IPS-20b (cell line): Measurements from ENCODE around the gene PHLDB3.
"Not testable (repeated sequence)": the region's sequence is repeated elsewhere in the genome, so short reads cannot be mapped to it uniquely, and the experiment has no call there.

Experiments
- H3K27ac ChIP-seq: one replicate; pipeline ENCODE4 v1.5.1; 2013; ENCODE audit warnings: low read length
- H3K27me3 ChIP-seq: 2 replicates; pipeline ENCODE4 v1.6.1; 2013; ENCODE audit warnings: mild to moderate bottlenecking, low read length, inconsistent platforms; ENCODE audit not compliant: insufficient read depth
- H3K36me3 ChIP-seq: 2 replicates; pipeline ENCODE4 v1.6.1; 2013; ENCODE audit warnings: low read depth, mild to moderate bottlenecking, inconsistent platforms, low read length, moderate library complexity; ENCODE audit not compliant: insufficient read depth
- H3K4me1 ChIP-seq: 2 replicates; pipeline ENCODE4 v1.6.1; 2013; ENCODE audit warnings: mild to moderate bottlenecking, control low read depth, inconsistent platforms, low read length, moderate library complexity; ENCODE audit not compliant: insufficient read depth
- H3K4me3 ChIP-seq: 2 replicates; pipeline ENCODE4 v1.5.1; 2013; ENCODE audit warnings: mild to moderate bottlenecking, low read length, inconsistent platforms
- H3K9ac ChIP-seq: 2 replicates; pipeline ENCODE4 v1.6.1; 2013; ENCODE audit warnings: low read depth, mild to moderate bottlenecking, inconsistent platforms, low read length, moderate library complexity
- H3K9me3 ChIP-seq: 2 replicates; pipeline ENCODE4 v1.6.1; 2013; ENCODE audit warnings: mild to moderate bottlenecking, low read depth, low read length, inconsistent platforms; ENCODE audit not compliant: insufficient read depth

The PHLDB3 gene

DNA sequence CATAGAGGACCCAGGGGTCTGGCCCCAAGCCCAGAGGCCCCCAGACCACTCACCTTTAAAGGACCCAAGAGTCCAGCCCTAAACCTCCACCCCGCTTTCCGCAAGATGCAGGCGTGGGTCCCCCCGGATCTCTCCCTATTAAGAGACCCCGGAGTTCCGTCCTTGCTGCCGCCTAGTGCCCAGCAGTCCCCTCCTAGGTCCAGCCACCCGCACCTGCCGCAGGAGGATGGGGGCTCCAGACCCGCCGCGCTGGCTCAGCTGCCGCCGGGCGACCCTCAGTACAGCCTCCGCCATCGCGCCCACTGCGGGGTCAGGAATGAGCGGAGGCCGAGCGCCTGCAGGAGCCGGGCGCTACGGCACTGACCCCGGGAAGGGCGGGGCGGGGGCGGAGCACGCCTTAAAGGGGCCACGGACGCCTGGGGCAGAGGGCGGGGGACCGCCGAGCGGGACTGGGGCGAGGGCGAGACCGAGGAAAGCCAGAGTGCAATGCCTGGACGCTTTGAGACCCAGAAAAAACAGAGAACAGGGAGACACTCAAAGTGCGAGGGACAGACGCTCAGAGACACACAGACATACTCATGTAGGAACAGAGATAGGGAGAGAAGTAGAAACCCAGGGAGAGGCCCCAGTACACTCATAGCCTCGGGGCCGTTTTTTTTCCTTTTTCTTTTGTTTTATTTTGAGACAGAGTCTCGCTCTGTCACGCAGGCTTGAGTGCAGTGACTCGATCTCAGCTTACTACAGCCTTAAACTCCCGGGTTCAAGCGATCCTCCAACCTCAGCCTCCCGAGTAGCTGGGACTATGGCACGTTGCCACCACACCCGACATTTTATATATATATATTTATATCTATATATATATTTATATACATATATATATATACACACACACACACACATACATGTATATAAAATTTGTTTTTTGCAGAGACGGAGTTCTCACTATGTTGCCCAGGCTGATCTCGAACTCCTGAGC, 22.6 kb upstream of the PHLDB3 start, which contains the start of gene ETHE1:
Gene ETHE1, minus strand, starts transcription at position 318 of the 976 bp plus-strand sequence. Its CDS starts 24 bp downstream, at position 294.
- peaks cover 38% of the 10 kb centered on the region for H3K27me3 ChIP-seq
- no peaks in the 10 kb centered on the region for H3K36me3 ChIP-seq
- no peak within 1 kb of the TSS for H3K27ac ChIP-seq
- H3K9me3 ChIP-seq, result no peaks in the 10 kb centered on the region
- H3K9ac ChIP-seq, result peak within 1 kb of the TSS; percentile 69
- H3K4me1 ChIP-seq, result peaks cover 2% of the 10 kb centered on the region; the same call in 1 of the 2 replicates
- H3K4me3 ChIP-seq, result peak within 1 kb of the TSS; percentile 91

- peak overlapping the region; percentile 91 for H3K4me3 ChIP-seq
- H3K27ac ChIP-seq, result no peak overlapping the region
- peaks cover 38% of the 10 kb centered on the region for H3K27me3 ChIP-seq
- no peaks in the 10 kb centered on the region for H3K9me3 ChIP-seq
- H3K9ac ChIP-seq, result peak overlapping the region; percentile 69
- no peaks in the 10 kb centered on the region for H3K36me3 ChIP-seq
- peaks cover 2% of the 10 kb centered on the region; the same call in 1 of the 2 replicates for H3K4me1 ChIP-seq
Observed at GRCh38 chr19:43525836-43526771, 21.6 kb upstream of the PHLDB3 start.

DNA sequence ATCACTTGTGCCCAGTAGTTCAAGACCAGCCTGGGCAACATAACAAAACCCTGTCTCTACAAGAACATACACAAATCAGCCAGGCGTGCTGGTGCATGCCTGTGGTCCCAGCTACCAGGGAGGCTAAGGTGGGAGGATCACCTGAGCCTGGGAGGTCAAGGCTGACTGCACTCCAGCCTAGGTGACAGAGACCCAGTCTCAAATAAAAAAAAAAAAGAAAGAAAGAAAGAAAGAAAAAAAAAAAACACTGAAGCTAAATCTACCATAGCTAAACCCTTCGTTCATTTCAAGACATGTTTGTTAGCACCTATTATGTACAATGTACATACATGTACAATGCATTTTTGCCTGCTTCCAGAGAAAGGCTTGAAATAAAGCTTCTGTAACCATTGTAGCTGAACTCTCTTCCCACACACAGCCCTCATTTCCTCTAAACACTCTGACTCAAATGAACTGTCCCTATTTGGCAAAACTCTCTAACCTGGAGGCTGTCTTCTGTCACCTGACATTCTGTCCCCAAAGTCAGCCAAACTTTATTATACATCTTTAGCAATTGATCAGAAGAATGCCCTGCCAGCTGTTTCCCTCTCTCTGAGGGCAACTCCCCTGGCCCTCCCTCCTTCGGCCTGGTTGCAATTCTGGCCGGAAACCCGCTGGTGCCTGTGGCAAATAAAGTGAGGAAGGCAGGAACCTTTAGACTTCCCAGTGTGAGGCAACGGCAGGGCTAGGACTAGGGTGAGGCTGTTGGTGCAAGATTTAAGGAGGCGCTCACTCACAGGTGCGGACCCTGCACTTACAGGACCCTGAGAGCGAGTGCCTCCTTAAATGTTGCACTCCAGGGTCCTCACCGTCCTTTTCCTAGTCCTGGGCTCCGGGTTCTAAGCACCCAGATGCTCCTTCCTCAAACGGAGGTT, 20.6 kb upstream of the PHLDB3 start:
- peaks cover 38% of the 10 kb centered on the region for H3K27me3 ChIP-seq
- H3K4me3 ChIP-seq, result peak overlapping the region; percentile 91
- peaks cover 2% of the 10 kb centered on the region; the same call in 1 of the 2 replicates for H3K4me1 ChIP-seq
- no peaks in the 10 kb centered on the region for H3K9me3 ChIP-seq
- H3K9ac ChIP-seq, result no peak overlapping the region
- no peak overlapping the region for H3K27ac ChIP-seq
- no peaks in the 10 kb centered on the region for H3K36me3 ChIP-seq

GRCh38 chr19:43523696-43524095, 19.1 kb upstream of the PHLDB3 start:
- H3K9me3 ChIP-seq, H3K27ac ChIP-seq, H3K9ac ChIP-seq, H3K4me3 ChIP-seq, H3K36me3 ChIP-seq, H3K4me1 ChIP-seq: not testable (repeated sequence)
- peaks cover 38% of the 10 kb centered on the region for H3K27me3 ChIP-seq

DNA sequence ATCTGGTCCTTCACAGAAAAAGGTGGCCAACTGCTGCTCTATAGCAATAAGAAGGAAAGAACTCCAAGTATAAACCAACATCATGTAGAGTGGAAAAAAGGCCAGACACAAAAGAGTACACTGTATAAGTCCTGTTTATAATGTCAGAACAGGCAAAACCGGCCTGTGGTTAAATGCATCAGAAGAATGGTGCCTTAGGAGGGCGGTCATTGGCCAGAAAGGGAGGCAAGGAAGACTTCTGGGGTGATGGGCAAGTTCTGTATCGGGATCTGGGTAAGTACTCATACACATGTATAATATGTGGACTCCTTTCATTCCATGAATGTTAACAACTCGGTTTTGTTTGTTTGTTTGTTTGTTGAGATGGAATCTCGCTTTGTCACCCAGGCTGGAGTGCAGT, 18.4 kb upstream of the PHLDB3 start:
- Histone ChIP-seq H3K27ac (no peak overlapping the region), H3K36me3 (no peaks in the 10 kb centered on the region), H3K9me3 (no peaks in the 10 kb centered on the region), H3K4me3 (no peak overlapping the region), H3K4me1 (peaks cover 2% of the 10 kb centered on the region; the same call in 1 of the 2 replicates), H3K27me3 (peaks cover 31% of the 10 kb centered on the region), H3K9ac (no peak overlapping the region)

DNA sequence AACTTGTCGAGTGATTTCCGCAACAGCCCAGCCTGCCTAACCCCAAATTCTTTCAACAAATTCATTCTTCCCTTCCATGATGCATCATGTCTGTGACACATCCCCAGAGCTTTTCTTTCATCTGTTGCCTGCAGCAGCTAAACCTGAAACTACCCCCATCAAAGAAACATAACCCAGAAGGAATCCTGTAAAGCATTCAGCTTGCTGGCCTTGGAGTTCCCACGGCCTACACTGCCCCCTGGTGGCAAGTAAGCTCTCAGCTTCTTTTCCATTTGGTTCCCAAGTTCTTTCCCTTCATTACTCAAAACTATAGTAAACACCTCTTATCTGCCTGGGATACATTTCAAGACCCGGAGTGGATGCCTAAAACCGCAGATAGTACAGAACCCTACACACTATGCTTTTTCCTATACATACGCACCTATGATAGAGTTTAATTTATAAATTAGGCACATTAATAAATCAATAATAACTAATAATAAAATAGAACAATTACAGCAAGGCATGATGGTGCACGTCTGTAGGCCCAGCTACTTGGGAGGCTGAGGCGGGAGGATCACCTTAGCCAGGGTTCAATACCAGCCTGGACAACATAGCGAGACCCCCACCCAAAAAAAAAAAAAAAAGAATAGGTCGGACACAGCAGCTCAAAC, 15.0 kb upstream of the PHLDB3 start:
- Histone ChIP-seq H3K4me1 (no peaks in the 10 kb centered on the region), H3K9ac (no peak overlapping the region), H3K27ac (no peak overlapping the region), H3K9me3 (no peaks in the 10 kb centered on the region), H3K27me3 (no peaks in the 10 kb centered on the region; the same call in 1 of the 2 replicates), H3K4me3 (no peak overlapping the region), H3K36me3 (no peaks in the 10 kb centered on the region)

DNA sequence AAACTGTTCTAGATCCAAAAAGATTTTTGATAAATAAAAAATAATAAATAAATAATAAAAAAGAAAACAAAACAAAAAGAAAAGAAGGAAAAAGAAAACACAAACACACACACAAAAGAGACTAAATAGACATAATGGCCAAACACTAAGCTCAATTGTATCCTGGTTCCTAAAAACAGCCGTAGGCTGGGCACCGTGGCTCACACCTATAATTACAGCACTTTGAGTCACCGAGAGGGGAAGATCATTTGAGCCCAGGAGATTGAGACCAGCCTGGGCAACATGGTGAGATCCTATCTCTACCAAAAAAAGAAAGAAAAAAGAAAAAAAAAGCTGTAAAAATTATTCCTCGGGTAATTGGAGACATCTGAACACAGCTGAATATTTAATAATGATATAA, 13.5 kb upstream of the PHLDB3 start:
- Histone ChIP-seq H3K4me3 (no peak overlapping the region), H3K4me1 (no peaks in the 10 kb centered on the region), H3K27me3 (no peaks in the 10 kb centered on the region), H3K9me3 (no peaks in the 10 kb centered on the region), H3K27ac (no peak overlapping the region), H3K9ac (no peak overlapping the region), H3K36me3 (no peaks in the 10 kb centered on the region)

GRCh38 chr19:43512399-43512798, 7.9 kb upstream of the PHLDB3 start:
- not testable (repeated sequence) for H3K9me3 ChIP-seq, H3K4me1 ChIP-seq, H3K27me3 ChIP-seq, H3K27ac ChIP-seq, H3K36me3 ChIP-seq, H3K4me3 ChIP-seq, H3K9ac ChIP-seq

GRCh38 chr19:43511324-43511723, 6.8 kb upstream of the PHLDB3 start:
- H3K27me3 ChIP-seq, result no peaks in the 10 kb centered on the region
- H3K27ac ChIP-seq, result no peak overlapping the region
- no peaks in the 10 kb centered on the region for H3K9me3 ChIP-seq
- H3K36me3 ChIP-seq, result no peaks in the 10 kb centered on the region
- H3K4me3 ChIP-seq, result no peak overlapping the region
- no peaks in the 10 kb centered on the region for H3K4me1 ChIP-seq
- H3K9ac ChIP-seq, result no peak overlapping the region

DNA sequence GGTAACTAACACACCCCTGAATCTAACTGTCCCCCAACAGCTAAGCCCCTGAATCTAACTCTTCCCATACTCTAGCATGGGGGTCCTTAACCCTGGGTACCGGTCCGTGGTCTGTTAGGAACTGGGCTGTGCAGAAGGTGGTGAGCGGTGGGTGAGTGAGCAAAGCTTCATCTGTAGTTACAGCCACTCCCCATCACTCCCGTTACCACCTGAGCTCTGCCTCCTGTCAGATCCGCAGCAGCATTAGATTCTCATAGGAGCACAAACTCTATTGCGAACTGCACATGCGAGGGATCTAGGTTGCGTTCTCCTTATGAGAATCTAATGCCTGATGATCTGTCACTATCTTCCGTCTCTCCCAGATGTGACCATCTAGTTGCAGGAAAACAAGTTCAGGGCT, 6.2 kb upstream of the PHLDB3 start:
- Histone ChIP-seq H3K4me3 (no peak overlapping the region), H3K9ac (no peak overlapping the region), H3K27ac (no peak overlapping the region), H3K9me3 (no peaks in the 10 kb centered on the region), H3K27me3 (no peaks in the 10 kb centered on the region), H3K4me1 (no peaks in the 10 kb centered on the region), H3K36me3 (no peaks in the 10 kb centered on the region)
